ENCODE results near the gene ADCY2. TPM values are rescaled to one million over a fixed set of nuclear protein-coding genes. Genes with fewer than 3 reads are reported as not detected.

Gene ADCY2
- total RNA-seq, 2 experiments from 2014 or later = not detected

- no peak for DNase-seq (ENCODE audit: low spot score)
- Histone ChIP-seq H3K79me2 (ENCODE audit: insufficient read depth, low read depth, low read length) (no peaks in the 10 kb centered on the region), H3K27ac (ENCODE audit: low read depth, low read length, poor library complexity, severe bottlenecking) (no peak overlapping the region), H3K9me2 (ENCODE audit: insufficient read depth, low read length) (no peaks in the 10 kb centered on the region), H3K36me3 (ENCODE audit: insufficient read depth, low read length) (no peaks in the 10 kb centered on the region), H3K4me3 (ENCODE audit: low read depth, low read length, poor library complexity, severe bottlenecking) (no peak overlapping the region), H4K20me1 (ENCODE audit: insufficient read depth, low read length) (no peaks in the 10 kb centered on the region), H2AFZ (ENCODE audit: low read length) (no peak overlapping the region), H3K4me1 (ENCODE audit: insufficient read depth, low read length, poor library complexity, severe bottlenecking) (no peaks in the 10 kb centered on the region), H3K9me3 (ENCODE audit: low read length) (no peaks in the 10 kb centered on the region), H3K4me2 (ENCODE audit: low read length) (no peak overlapping the region)
- TF ChIP-seq CTCF (conservative IDR thresholded peaks at IDR 0.05; ENCODE audit: low read length) = no peak
- TF ChIP-seq EZH2phosphoT487 (IDR thresholded peaks at IDR 0.05; ENCODE audit: borderline replicate concordance, low read depth, low read length) = no peak
- no TSS peak for BruUV-seq (replicated peaks)
- intact Hi-C loops (cut with micrococcal nuclease; ENCODE audit: unreplicated experiment) = no loop called here
- POLR2A ChIA-PET = no interaction called here
- CTCF ChIA-PET (ENCODE audit: unreplicated experiment) = no interaction called here
Observed at GRCh38 chr5:7415123-7415522, 19.2 kb downstream of the ADCY2 start.

- no peak overlapping the region for H3K4me2 ChIP-seq (ENCODE audit: low read length)
- H2AFZ ChIP-seq (ENCODE audit: low read length) = no peak overlapping the region
- H3K9me2 ChIP-seq (ENCODE audit: insufficient read depth, low read length) = no peaks in the 10 kb centered on the region
- POLR2A ChIA-PET = no interaction called here
- H4K20me1 ChIP-seq (ENCODE audit: insufficient read depth, low read length) = no peaks in the 10 kb centered on the region
- H3K79me2 ChIP-seq (ENCODE audit: insufficient read depth, low read depth, low read length) = no peaks in the 10 kb centered on the region
- no peak for DNase-seq (ENCODE audit: low spot score)
- TF ChIP-seq EZH2phosphoT487 (IDR thresholded peaks at IDR 0.05; ENCODE audit: borderline replicate concordance, low read depth, low read length) (no peak), CTCF (conservative IDR thresholded peaks at IDR 0.05; ENCODE audit: low read length) (no peak)
- no peaks in the 10 kb centered on the region for H3K36me3 ChIP-seq (ENCODE audit: insufficient read depth, low read length)
- no TSS peak for BruUV-seq (replicated peaks)
- intact Hi-C loops (cut with micrococcal nuclease; ENCODE audit: unreplicated experiment) = no loop called here
- no peaks in the 10 kb centered on the region for H3K9me3 ChIP-seq (ENCODE audit: low read length)
- no peak overlapping the region for H3K27ac ChIP-seq (ENCODE audit: low read depth, low read length, poor library complexity, severe bottlenecking)
- H3K4me1 ChIP-seq (ENCODE audit: insufficient read depth, low read length, poor library complexity, severe bottlenecking) = no peaks in the 10 kb centered on the region
- CTCF ChIA-PET (ENCODE audit: unreplicated experiment) = no interaction called here
- no peak overlapping the region for H3K4me3 ChIP-seq (ENCODE audit: low read depth, low read length, poor library complexity, severe bottlenecking)
Observed at GRCh38 chr5:7415587-7416535, 19.9 kb downstream of the ADCY2 start.

- no peaks in the 10 kb centered on the region for H3K36me3 ChIP-seq (ENCODE audit: insufficient read depth, low read length)
- no peak for DNase-seq (ENCODE audit: low spot score)
- H3K4me3 ChIP-seq (ENCODE audit: low read depth, low read length, poor library complexity, severe bottlenecking) = no peak overlapping the region
- CTCF ChIA-PET (ENCODE audit: unreplicated experiment) = no interaction called here
- no peaks in the 10 kb centered on the region for H3K9me2 ChIP-seq (ENCODE audit: insufficient read depth, low read length)
- H3K4me1 ChIP-seq (ENCODE audit: insufficient read depth, low read length, poor library complexity, severe bottlenecking) = no peaks in the 10 kb centered on the region
- no TSS peak for BruUV-seq (replicated peaks)
- no peaks in the 10 kb centered on the region for H4K20me1 ChIP-seq (ENCODE audit: insufficient read depth, low read length)
- H3K79me2 ChIP-seq (ENCODE audit: insufficient read depth, low read depth, low read length) = no peaks in the 10 kb centered on the region
- H3K4me2 ChIP-seq (ENCODE audit: low read length) = no peak overlapping the region
- intact Hi-C loops (cut with micrococcal nuclease; ENCODE audit: unreplicated experiment) = no loop called here
- no peak overlapping the region for H2AFZ ChIP-seq (ENCODE audit: low read length)
- TF ChIP-seq CTCF (conservative IDR thresholded peaks at IDR 0.05; ENCODE audit: low read length) = no peak
- TF ChIP-seq EZH2phosphoT487 (IDR thresholded peaks at IDR 0.05; ENCODE audit: borderline replicate concordance, low read depth, low read length) = no peak
- POLR2A ChIA-PET = no interaction called here
- no peak overlapping the region for H3K27ac ChIP-seq (ENCODE audit: low read depth, low read length, poor library complexity, severe bottlenecking)
- no peaks in the 10 kb centered on the region for H3K9me3 ChIP-seq (ENCODE audit: low read length)
Observed at GRCh38 chr5:7418276-7418675, 22.3 kb downstream of the ADCY2 start.

Data from OCI-LY7 (cell line).